ENCODE results near the gene LHFPL6.
"Not testable (repeated sequence)": the region's sequence is repeated elsewhere in the genome, so short reads cannot be mapped to it uniquely, and the experiment has no call there.

Gene LHFPL6

DNA sequence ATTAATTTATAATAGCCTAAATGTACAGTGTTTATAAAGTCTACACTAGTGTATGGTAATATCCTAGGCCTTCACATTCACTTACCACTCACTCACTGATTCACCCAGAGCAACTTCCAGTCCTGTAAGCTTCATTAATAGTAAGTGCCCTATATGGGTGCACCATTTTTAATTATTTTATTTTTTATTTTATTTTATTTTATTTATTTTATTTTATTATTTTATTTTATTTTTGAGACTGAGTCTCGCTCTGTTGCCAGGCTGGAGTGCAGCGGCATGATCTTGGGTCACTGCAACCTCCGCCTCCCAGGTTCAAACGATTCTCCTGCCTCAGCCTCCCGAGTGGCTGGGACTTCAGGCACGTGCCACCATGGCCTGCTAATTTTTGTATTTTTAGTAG lies 264.9 kb downstream of the LHFPL6 start:
- not testable (repeated sequence) for DNase-seq

DNA sequence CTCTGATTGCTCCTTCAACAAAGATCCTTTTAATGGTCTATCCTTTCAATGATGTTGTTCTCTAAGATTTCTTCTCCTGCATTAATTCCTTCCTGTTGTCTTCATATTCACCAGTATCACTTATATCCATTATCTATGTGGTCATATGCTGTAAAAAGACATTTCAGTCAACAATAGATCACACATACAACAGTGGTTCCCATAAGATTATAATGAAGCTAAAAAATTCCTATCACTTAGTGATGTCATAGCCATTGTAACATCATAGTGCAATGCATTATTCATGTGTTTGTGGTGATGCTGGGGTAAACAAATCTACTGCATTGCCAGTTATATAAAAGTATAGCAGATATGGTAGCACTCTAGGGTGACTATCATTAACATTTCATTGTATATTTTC lies 266.1 kb downstream of the LHFPL6 start:
- DNase-seq, result no peak

DNA sequence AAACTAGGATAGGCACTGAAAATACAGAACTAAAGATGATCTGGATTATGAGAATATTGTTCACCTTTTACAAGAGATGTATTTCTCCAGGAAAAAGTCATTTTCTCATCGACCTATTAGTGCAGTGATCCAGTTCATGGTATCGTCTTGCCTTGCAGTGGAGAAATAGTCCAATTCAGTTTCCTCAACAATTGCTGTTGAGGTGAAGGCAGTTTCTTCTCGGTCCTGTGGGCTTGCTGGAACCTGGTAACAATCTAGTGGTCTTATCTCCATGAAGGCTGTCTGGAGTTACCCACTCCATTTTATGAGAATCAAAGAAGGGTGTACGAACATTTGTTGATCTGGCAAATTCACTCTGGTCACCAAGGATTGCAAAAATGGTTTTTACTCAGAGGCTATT lies 266.8 kb downstream of the LHFPL6 start:
- DNase-seq, result no peak

GRCh38 chr13:39335721-39336120 lies 267.3 kb downstream of the LHFPL6 start:
- no peak for DNase-seq

- DNase-seq, result no peak
Measured at GRCh38 chr13:39330504-39330903, 272.5 kb downstream of the LHFPL6 start.

GRCh38 chr13:39329182-39329639 lies 273.8 kb downstream of the LHFPL6 start:
- DNase-seq, result no peak

DNA sequence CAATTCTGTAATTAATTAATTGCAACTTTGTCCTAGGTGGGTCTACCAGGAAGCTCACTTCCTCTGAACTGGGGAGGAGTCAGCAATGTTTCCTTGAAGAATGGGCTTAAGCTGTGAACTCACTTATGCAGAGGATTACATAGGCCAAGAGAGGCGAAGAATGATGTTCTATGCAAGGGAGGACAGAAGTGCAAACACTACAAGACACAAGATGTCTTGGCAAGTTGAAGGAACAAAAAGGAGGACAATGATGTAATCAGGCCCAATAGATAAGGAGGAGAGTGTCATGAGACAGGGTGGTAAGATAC lies 275.9 kb downstream of the LHFPL6 start:
- no peak for DNase-seq

- no peak for DNase-seq
Measured at GRCh38 chr13:39326469-39327171, 276.4 kb downstream of the LHFPL6 start.

GRCh38 chr13:39324806-39325311 lies 278.1 kb downstream of the LHFPL6 start:
- DNase-seq, result no peak

DNA sequence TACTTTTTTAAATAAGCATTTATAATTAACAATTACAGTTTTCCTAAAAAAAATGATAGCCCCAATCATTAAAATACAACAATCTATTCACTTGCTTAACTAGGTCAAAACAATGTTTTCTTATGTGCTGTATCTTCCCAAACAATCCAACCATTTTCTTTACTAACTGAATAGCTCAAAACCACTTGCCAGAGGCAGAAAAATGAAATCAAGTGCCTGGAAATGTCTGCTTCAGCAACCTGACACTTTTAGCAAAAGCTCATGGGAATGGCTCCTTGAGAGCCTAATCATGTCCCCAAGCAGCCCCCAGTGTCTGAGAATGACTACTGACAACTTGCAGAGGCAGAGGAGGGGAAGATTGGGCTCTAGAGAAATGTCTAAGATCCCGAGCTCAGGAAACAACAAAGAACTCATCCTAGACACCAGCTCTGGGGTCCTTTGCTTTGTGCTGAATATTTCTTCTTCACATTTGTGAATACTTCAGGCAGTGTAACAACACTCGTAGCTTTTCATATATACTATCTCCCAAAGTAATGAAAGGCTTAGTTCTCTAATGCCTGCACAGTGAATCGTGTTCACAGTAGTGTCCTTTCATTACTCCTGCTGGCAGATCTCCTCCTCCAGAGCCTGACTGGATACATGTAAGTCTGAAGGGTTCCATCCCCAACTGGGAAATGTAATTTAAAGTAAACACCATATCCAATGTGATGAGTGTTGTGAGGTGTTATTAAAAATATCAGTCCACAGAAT lies 280.0 kb downstream of the LHFPL6 start:
- DNase-seq, result no peak

DNA sequence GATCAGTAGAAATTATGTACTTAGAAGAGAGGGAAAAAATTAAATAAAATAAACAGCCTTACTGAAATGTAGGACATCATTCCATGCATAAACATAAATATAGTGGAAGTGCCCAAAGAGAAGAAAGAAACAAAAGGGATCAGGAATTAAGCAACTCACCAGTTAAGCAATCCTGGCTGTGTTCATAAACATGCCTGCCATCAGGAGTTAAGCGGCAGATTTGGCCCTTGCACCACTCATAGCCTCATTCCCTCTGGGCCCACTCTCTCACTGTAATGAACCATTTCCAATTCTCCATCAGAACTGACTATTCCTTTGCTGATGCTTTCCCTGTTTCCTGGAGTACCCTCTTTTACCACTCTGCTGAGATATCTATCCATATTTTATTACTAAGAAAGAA lies 281.4 kb downstream of the LHFPL6 start:
- no peak for DNase-seq

DNA sequence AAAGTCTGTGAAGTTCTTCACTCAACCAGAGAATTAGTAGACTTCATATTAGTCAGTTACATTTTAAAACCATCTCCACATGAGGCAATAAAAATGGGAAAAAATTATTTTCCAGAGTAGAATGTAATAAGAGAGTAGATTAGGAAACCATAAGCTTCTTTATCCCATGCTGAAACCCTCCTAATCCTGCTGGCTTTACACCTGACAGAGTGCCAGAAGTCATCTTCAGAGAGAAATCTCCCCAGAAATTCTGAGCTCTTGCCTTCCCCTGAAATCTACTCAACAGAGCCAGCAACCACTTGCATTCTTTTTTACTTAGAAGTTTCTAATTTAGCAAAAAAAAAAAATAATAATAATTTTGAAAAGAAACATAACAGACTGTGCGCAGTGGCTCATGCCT lies 284.8 kb downstream of the LHFPL6 start:
- no peak for DNase-seq

DNA sequence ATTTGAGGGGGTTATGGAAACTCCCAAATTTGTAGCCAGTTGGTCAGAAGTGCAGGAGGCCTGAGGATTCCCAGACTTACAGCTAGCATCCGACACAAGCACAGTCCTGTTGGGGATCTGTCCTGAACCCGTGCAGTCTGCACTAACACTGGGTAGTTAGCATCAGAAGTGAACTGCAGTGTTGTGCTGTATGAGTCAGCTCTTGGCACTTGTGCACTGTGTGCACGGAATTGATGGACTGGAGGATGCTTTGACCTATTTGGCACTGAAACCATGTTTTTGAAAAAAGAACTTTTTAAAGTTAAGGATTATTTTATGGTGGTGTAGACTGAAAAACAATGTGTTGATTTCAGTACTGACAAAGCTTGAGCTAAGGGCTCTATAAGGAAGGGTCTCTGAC lies 285.7 kb downstream of the LHFPL6 start:
- DNase-seq, result no peak

- DNase-seq, result no peak
Measured at GRCh38 chr13:39315796-39316195, 287.2 kb downstream of the LHFPL6 start.

DNA sequence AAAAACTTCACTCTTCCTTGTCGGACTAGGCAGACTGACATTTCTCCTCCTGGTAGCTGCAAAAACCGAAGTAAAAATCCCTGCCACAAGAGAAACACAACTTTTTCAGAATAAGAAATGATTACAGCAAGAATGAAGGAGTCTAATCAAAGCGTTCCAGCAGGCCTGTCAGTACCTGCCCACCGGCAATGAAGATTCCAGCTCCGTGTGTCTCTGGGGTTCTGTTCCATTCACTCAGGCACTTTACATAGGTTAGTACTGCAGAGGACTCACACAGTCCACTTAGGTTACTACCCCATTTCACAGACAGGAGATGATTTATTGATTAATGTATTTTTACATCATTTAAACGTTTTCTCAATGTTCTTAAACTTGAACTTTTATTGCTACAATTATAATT lies 289.3 kb downstream of the LHFPL6 start:
- no peak for DNase-seq

DNA sequence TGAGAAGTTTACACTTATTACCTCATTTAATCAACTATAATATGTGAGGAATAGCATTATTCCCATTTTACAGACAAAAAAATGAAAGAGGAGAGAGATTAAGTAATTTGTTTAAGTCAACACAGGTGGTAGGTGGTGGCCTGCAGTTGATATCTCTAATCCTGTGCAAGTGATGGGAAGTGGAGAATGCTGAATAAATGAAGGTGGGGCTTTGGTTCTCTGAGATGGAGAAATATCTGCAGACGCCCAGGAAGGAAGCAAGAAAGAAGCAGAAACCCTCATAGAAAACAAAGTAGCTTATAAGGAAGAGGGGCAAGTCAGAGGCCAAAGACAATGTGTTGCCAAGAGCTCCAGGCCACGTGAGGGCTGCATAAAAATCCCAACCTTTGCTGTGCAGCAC lies 290.4 kb downstream of the LHFPL6 start:
- no peak for DNase-seq

DNA sequence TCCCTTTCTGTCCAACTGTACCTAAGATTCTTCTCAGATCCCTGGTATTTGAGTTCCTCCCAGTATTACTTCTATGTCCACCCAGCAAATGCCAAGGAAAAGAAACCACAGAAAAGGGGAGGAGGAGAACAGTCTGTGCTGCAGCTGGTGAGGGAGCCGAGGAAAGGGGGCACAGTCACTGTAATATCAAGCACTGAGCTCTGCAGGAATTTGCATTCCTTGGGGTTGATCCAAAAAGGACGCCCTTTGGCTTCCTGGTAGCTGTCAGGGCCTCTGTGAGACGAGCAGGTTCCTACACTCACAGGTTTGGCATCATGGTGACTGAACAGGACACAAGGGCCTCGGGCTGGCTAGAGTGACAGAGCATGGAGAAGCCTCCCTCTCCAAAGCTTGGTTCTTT lies 291.4 kb downstream of the LHFPL6 start:
- DNase-seq, result no peak

DNA sequence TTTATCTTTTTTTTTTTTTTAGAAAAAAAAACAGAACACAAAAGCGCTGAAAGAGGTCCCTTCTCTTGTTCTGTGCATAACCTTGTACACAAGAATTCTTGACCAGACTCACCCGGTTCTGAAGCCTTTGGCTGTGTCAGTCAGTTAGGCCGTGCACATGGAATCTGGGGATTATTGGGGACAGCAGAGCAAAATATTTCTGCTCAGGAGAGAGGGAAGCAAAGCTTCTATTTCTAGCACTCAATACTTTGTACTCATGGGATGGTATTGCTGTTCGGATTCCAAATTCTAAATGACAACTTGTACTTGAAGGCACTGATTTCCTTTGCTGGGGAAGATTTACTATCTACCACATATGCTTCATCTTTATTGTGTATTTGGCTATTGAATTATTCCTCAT lies 292.0 kb downstream of the LHFPL6 start:
- DNase-seq, result no peak

DNA sequence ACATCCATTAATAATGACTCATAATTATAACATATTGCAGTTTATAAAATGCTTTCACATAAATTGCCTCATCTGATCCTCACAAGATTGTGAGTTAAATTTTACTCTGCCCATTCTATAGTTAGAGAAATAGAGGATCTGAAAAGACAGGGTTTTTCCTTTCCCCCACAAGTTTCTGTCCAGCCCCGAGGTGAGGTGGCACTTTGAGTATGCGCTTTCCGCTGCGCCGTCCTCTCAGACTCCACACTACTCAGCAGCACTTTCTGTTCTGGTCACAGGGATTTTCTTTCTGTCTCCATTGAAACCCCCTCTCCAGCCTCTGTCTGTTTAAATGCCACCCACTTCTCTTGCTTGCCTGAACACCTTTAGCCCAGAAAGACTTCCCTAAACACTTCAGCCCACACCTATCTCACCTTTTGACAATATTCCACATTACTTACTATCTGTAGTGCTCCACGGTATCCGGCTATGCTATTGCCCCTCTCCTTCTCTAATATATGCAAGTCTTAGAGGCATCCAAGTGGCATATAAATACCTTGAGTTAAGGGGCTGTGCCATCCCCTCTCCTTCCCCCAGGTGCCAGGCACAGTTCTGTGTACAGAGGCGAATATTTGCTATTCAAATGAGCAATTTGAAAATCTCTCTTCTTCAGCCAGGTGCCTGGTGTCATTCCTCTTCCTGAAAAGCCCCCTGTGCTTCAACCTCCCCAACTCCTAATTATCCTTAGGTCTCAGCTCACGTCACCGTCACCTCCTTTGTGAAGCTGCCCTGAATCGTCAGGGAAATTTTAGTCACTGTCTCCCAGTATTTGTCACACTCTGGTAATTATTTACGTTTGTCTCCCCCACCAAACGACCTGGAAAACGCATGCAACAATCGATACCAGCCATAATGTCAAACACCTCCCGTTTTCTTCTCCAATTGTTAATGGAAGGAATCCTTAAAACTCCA lies 296.1 kb downstream of the LHFPL6 start:
- no peak for DNase-seq

- no peak for DNase-seq
Measured at GRCh38 chr13:39302820-39303219, 300.2 kb downstream of the LHFPL6 start.

DNA sequence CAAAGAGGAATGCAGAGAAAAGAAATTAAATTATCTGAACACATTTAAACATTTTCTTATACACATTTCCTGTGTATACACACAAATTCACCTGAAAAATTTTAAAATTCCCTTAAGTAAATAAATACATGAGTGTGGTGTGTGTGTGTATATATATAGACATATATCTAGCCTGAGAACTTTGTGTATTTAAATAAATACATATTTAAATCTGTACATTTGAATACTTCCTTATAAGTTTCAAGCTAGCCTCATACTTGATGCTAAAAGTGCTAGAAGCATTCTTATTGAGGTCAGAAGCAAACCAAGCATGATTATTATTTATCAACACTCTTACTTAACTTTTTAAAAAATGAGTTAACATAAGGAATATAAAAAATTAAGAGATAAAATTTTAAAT lies 304.0 kb downstream of the LHFPL6 start:
- DNase-seq, result no peak

DNA sequence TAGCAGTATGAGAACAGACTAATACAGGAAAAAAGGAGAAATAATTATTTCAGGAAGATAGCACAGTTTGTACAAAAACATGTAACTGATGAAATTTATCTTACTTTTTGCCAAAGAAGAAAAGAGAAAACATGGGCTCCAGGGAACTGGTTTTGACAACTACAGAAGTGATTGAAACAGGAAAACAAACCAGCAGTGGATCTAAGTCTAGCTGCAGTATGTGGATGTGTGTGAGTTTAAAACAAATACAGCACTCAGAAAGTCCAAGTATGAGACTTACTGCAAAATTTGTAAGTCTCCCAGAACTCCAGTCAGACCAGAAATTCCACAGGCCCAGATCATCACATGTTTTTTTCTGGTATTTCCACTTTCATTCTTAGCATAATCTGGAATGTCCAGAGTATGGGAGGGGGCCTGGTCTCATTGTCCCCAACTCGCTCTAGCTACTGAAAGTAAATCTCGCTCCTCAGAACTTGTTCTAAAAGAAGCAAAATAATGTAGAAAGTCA lies 305.3 kb downstream of the LHFPL6 start:
- DNase-seq, result no peak

DNA sequence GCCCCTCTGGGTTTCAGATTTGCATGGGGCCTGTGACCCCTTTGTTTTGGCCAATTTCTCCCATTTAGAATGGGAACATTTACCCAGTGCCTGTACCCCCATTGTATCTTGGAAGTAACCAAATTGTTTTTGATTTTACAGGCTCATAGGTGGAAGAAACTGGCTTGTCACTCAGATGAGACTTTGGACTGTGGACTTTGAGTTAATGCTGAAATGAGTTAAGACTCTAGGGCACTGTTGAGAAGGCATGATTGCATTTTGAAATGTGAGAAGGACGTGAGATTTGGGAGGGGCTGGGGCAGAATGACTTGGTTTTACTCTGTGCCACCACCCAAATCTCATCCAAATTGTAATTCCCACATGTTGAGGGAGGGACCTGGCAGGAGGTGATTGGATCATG lies 306.0 kb downstream of the LHFPL6 start:
- no peak for DNase-seq
